ENCODE measurements around the gene LAMA2.
"Not testable (repeated sequence)": the region's sequence is repeated elsewhere in the genome, so short reads cannot be mapped to it uniquely, and the experiment has no call there.

The LAMA2 gene

GRCh38 chr6:129030215-129030614 lies 147.3 kb downstream of the LAMA2 start:
- DNase-seq (ENCODE audit: low read depth in 1 of 2, low spot score in 1 of 2), result no peak
- TF ChIP-seq JUND (IDR thresholded peaks at IDR 0.05; ENCODE audit: low read depth), result no peak
- in situ Hi-C loops (cut with HindIII; ENCODE audit: low pct_unique_long_range_greater_than_20kb, low sequenced_read_pairs), result no loop called here

DNA sequence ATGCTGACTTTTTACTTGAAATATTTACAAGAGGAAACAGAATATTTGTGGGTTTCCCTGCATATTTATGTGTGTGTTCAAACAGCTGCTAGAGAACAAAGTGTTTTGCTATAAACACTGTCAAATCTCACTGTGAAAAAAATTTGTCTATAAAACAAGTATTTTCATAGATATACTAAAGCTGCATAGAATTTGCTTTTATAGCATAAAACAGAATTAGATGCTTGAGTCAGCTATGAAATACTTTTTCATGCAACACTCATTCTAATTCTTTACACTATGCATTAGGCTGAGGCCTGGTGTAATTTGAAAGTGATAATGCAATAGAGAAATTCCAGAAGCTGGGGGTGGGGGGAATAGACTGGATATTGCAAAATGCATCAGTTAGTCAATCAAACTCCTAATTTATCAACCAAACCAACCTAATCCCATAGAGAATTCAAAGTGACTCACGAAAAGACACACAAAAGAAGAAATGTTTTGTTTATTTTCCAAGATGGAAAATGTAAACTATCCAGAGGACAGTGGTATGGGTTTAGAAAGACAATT lies 148.2 kb downstream of the LAMA2 start:
- TF ChIP-seq JUND (IDR thresholded peaks at IDR 0.05; ENCODE audit: low read depth), result no peak
- DNase-seq (ENCODE audit: low read depth in 1 of 2, low spot score in 1 of 2), result no peak
- in situ Hi-C loops (cut with HindIII; ENCODE audit: low pct_unique_long_range_greater_than_20kb, low sequenced_read_pairs), result no loop called here

- in situ Hi-C loops (cut with HindIII; ENCODE audit: low pct_unique_long_range_greater_than_20kb, low sequenced_read_pairs), result no loop called here
- DNase-seq (ENCODE audit: low read depth in 1 of 2, low spot score in 1 of 2), result no peak
- TF ChIP-seq JUND (IDR thresholded peaks at IDR 0.05; ENCODE audit: low read depth), result no peak
Observed at GRCh38 chr6:129032602-129033001, 149.7 kb downstream of the LAMA2 start.

DNA sequence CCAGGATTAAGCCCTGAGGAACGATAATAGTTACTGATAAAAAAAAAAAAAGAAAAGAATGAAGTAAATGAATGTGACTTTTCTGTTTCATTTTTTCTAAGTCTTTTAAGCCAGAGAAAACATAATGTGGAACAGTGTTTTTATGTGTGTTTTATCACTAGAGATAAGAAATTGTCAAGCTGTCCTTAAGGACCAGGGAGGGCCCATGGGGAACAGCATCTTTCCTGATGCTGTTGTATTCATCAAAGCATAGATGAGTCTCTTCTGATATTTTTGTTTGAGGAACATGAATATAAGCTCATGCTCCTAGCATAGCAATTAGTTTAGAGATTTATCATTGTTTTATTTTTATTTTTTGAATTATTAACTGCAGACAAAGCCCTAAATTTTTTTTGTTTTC lies 150.2 kb downstream of the LAMA2 start:
- in situ Hi-C loops (cut with HindIII; ENCODE audit: low pct_unique_long_range_greater_than_20kb, low sequenced_read_pairs), result no loop called here
- TF ChIP-seq JUND (IDR thresholded peaks at IDR 0.05; ENCODE audit: low read depth), result no peak
- DNase-seq (ENCODE audit: low read depth in 1 of 2, low spot score in 1 of 2), result no peak

DNA sequence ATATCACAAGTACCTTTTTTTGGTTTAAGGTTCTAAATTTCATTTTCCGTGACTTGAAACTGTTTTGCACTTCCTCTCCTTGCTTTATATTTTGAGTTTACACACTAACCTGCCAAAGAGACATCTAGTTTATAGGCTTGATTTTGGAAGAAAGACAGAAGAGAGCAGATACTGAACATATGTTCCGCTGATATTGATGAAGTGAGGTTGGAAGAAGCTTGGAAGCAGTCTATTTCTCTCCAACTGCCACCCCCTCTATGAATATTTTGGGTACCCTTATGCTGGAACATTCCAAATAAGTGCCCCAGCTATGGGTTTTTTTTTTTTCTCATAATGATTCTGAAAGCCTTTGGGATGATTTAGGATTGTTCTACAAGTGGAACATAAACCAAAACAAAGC lies 150.6 kb downstream of the LAMA2 start:
- no peak for TF ChIP-seq JUND (IDR thresholded peaks at IDR 0.05; ENCODE audit: low read depth)
- DNase-seq (ENCODE audit: low read depth in 1 of 2, low spot score in 1 of 2), result no peak
- in situ Hi-C loops (cut with HindIII; ENCODE audit: low pct_unique_long_range_greater_than_20kb, low sequenced_read_pairs), result no loop called here

DNA sequence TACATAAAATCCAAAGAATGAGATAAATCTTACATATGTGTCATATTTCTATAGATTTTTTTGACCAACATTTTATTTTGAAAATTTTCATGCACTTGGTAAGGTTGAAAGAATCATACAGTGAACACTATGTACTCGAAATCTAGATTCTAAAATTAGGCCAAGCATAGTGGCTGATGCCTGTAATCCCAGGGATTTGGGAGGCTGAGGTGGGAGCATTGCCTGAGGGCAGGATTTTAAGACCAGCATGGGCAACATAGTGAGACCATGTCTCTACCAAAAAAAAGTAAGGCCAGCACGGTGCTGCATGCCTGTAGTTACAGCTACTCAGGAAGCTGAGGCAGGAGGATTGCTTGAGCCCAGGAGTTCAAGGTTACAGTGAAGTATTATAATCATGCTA lies 158.6 kb downstream of the LAMA2 start:
- no peak for TF ChIP-seq JUND (IDR thresholded peaks at IDR 0.05; ENCODE audit: low read depth)
- DNase-seq (ENCODE audit: low read depth in 1 of 2, low spot score in 1 of 2), result no peak
- in situ Hi-C loops (cut with HindIII; ENCODE audit: low pct_unique_long_range_greater_than_20kb, low sequenced_read_pairs), result no loop called here

GRCh38 chr6:129046526-129046925 lies 163.6 kb downstream of the LAMA2 start:
- DNase-seq (ENCODE audit: low read depth in 1 of 2, low spot score in 1 of 2), result no peak
- TF ChIP-seq JUND (IDR thresholded peaks at IDR 0.05; ENCODE audit: low read depth), result no peak
- in situ Hi-C loops (cut with HindIII; ENCODE audit: low pct_unique_long_range_greater_than_20kb, low sequenced_read_pairs), result no loop called here

- in situ Hi-C loops (cut with HindIII; ENCODE audit: low pct_unique_long_range_greater_than_20kb, low sequenced_read_pairs), result no loop called here
- no peak for TF ChIP-seq JUND (IDR thresholded peaks at IDR 0.05; ENCODE audit: low read depth)
- DNase-seq (ENCODE audit: low read depth in 1 of 2, low spot score in 1 of 2), result no peak
Observed at GRCh38 chr6:129047834-129048233, 164.9 kb downstream of the LAMA2 start.

- TF ChIP-seq JUND (IDR thresholded peaks at IDR 0.05; ENCODE audit: low read depth), result no peak
- no peak for DNase-seq (ENCODE audit: low read depth in 1 of 2, low spot score in 1 of 2)
- in situ Hi-C loops (cut with HindIII; ENCODE audit: low pct_unique_long_range_greater_than_20kb, low sequenced_read_pairs), result no loop called here
Observed at GRCh38 chr6:129050086-129050485, 167.1 kb downstream of the LAMA2 start.

DNA sequence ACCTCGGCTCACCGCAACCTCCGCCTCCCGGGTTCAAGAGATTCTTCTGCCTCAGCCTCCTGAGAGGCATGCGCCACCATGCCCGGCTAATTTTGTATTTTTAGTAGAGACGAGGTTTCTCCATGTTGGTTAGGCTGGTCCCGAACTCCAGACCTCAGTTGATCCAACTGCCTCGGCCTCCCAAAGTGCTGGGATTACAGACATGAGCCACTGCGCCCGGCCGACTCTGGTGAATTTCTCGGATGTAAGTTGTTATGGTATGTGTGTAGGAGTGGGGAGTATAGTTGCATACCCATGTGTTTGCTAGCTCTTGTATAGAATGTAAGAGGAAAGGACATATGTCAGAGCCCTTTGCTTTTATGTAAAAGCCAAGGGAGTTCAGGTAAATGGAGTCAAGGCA lies 170.2 kb downstream of the LAMA2 start:
- DNase-seq (ENCODE audit: low read depth in 1 of 2, low spot score in 1 of 2); in situ Hi-C loops (cut with HindIII; ENCODE audit: low pct_unique_long_range_greater_than_20kb, low sequenced_read_pairs): not testable (repeated sequence)

DNA sequence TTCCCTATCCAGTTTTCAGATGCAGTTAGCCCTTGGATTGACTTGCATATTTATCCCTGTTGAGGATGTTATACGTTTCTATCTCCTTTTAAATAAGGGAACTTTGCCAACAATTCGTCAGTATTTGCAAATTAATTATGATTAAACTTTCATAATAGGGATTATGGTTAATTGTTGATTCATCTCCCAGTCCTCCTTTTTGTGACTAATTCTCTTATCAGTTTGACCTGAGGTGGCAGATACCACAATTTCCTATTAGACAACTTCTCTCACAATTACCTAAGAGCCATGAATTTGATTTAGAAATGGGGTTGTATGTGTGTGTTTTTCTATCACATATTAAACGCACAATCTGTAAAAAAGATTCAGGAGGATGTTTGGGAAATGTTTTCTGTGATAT lies 172.9 kb downstream of the LAMA2 start:
- no peak for DNase-seq (ENCODE audit: low read depth in 1 of 2, low spot score in 1 of 2)
- TF ChIP-seq JUND (IDR thresholded peaks at IDR 0.05; ENCODE audit: low read depth), result no peak
- in situ Hi-C loops (cut with HindIII; ENCODE audit: low pct_unique_long_range_greater_than_20kb, low sequenced_read_pairs), result no loop called here

GRCh38 chr6:129059650-129060049 lies 176.7 kb downstream of the LAMA2 start:
- no peak for TF ChIP-seq JUND (IDR thresholded peaks at IDR 0.05; ENCODE audit: low read depth)
- in situ Hi-C loops (cut with HindIII; ENCODE audit: low pct_unique_long_range_greater_than_20kb, low sequenced_read_pairs), result no loop called here
- no peak for DNase-seq (ENCODE audit: low read depth in 1 of 2, low spot score in 1 of 2)

DNA sequence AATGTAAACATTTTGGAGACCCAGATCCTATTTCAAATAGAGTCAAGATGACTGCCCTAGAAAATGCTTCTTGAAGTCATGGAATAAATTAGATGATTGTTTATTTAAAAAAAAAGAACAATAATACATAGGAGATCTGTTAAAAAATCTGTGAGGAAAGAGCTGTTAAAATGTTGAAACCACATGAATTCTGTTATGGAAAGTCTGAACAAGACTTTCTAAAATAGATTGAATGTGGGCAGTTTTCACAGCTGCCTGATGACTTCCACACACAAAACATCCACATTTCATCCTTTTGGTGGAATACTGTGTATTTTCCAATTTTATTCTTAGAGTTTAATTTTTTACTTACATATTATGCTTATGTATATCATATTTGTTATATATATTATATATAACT lies 186.1 kb downstream of the LAMA2 start:
- no peak for TF ChIP-seq JUND (IDR thresholded peaks at IDR 0.05; ENCODE audit: low read depth)
- DNase-seq (ENCODE audit: low read depth in 1 of 2, low spot score in 1 of 2), result no peak
- in situ Hi-C loops (cut with HindIII; ENCODE audit: low pct_unique_long_range_greater_than_20kb, low sequenced_read_pairs), result no loop called here

DNA sequence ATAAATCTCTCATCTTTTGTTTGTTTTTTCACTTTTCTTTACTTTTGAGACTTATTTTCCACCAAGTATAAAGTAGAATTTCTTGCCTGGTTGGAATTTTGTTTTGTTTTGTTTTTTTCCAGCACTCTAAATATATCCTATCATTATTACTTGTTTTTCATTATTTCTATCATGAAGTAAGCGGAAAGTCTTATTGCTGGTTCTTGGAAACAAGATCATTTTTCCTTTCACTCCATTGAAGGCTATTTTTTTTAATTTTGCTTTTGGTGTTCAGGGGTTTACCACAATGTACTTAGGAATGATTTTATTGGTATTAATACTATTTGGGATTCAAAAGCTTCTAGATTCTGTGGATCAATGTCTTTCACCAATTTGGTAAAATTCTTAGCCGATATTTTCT lies 190.1 kb downstream of the LAMA2 start:
- DNase-seq (ENCODE audit: low read depth in 1 of 2, low spot score in 1 of 2), result no peak
- no peak for TF ChIP-seq JUND (IDR thresholded peaks at IDR 0.05; ENCODE audit: low read depth)
- in situ Hi-C loops (cut with HindIII; ENCODE audit: low pct_unique_long_range_greater_than_20kb, low sequenced_read_pairs), result no loop called here
